Renal cortex interstitium (tissue), 3 donors: ENCODE results near the gene HTR2B. TPM values are rescaled to one million over a fixed set of nuclear protein-coding genes. Genes with fewer than 3 reads are reported as not detected.

Experiments used
- polyA plus RNA-seq, 3 donors: library from polyadenylated mRNA; unstranded; fragments of 120-200 nt; gene quantifications; one replicate each; pipeline ENCODE4 v1.2.1, GENCODE V29; 2013; ENCODE audit not compliant: insufficient read length in 3 of 3

The HTR2B gene
- polyA plus RNA-seq, 3 donors: 13.9 to 20.5 (median 16.0) TPM

Other genes starting within 250 kb of the HTR2B start
- gene GPR55, start 199.8 kb downstream of the HTR2B start, polyA plus RNA-seq: under 1 TPM; 0.17 to 0.30 (median 0.22) TPM
- gene SPATA3, start 128.9 kb downstream of the HTR2B start, polyA plus RNA-seq: not detected
- 1 to 10 TPM; 2.7 to 6.4 (median 3.3) TPM for gene C2orf72, start 87.5 kb downstream of the HTR2B start, polyA plus RNA-seq
- gene PSMD1, start 68.2 kb downstream of the HTR2B start, polyA plus RNA-seq: 100 to 1,000 TPM in 1 of 3 donors, 10 to 100 TPM in 2; 94.9 to 104 (median 97.5) TPM
- gene ARMC9, start 73.6 kb upstream of the HTR2B start, polyA plus RNA-seq: 10 to 100 TPM; 27.0 to 30.2 (median 29.1) TPM